ENCODE data around the gene SYT9.

- TF ChIP-seq ZFP30 (CRISPR knock-in tag; IDR thresholded peaks at IDR 0.05) (no peak), RARB (CRISPR knock-in tag; IDR thresholded peaks at IDR 0.05) (no peak)
These were observed 26.7 kb downstream of the SYT9 start for GRCh38 chr11:7278314-7278917.
